ENCODE data around the gene ZG16. TPM values are rescaled to one million over a fixed set of nuclear protein-coding genes. Genes with fewer than 3 reads are reported as not detected.

ZG16 gene
- total RNA-seq, 1 donor from 2014 or later = not detected

DNA sequence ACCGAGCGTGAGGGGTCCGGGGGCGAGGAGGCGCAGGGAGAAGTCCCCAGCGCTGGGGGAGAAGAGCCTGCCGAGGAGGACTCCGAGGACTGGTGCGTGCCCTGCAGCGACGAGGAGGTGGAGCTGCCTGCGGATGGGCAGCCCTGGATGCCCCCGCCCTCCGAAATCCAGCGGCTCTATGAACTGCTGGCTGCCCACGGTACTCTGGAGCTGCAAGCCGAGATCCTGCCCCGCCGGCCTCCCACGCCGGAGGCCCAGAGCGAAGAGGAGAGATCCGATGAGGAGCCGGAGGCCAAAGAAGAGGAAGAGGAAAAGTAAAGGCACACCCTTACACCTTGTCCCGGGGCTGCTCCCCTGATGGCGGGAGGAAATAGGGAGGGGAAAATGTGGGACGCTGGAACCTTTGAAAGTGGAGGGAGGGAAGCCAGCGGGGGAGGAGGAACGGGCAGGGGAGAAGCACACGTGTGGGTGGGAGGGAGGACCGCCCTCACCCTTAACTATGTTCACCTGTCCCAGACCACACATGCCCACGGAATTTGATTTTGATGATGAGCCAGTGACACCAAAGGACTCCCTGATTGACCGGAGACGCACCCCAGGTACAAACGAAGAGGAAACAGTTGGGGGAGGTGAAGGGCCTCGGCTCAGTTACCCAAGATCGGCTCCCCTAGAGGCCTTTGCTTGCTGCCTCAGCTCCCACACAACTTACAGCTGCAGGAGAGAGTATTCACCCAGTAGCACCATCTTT is 38.8 kb downstream of the ZG16 start:
- TF ChIP-seq CTCF (conservative IDR thresholded peaks at IDR 0.05; ENCODE audit: low read depth, low read length) = peak; percentile 19
- DNase-seq (ENCODE audit: low read depth) = no peak
- peak overlapping the region; percentile 83 for H3K4me3 ChIP-seq (ENCODE audit: low read depth, low read length)

GRCh38 chr16:29818082-29818481 is 40.0 kb downstream of the ZG16 start:
- DNase-seq (ENCODE audit: low read depth) = no peak
- TF ChIP-seq CTCF (conservative IDR thresholded peaks at IDR 0.05; ENCODE audit: low read depth, low read length) = no peak
- no peak overlapping the region for H3K4me3 ChIP-seq (ENCODE audit: low read depth, low read length)

GRCh38 chr16:29819506-29819905 is 41.5 kb downstream of the ZG16 start:
- DNase-seq (ENCODE audit: low read depth) = no peak
- peak overlapping the region; percentile 76 for H3K4me3 ChIP-seq (ENCODE audit: low read depth, low read length)
- TF ChIP-seq CTCF (conservative IDR thresholded peaks at IDR 0.05; ENCODE audit: low read depth, low read length) = peak; percentile 63

DNA sequence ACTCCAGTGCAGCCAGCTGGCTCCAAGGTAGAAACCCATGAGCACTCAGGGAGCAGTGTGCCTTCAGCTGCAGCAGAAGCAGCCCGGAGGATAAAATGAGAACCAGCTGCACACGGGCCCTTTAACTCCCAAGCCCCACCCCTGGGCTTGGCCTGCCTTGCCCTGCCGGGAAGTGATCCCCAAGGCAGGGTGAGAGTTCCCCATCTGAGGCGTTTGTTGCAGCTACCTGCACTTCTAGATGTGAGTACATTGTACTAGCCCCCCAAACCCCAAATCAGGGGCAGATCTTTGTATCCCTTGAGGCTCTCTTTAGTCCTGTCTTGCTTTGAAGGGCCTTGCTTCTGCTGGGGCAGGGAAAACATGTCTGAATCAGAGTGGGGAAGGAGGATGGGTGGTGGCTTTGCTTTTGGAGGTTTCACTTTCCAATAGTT is 42.2 kb downstream of the ZG16 start, which contains the start of gene MVP:
TSS of gene MVP (plus strand) at position 192 of the 431 bp plus-strand sequence. CDS start 10,088 bp downstream, outside the sequence.
- no peak for TF ChIP-seq CTCF (conservative IDR thresholded peaks at IDR 0.05; ENCODE audit: low read depth, low read length)
- no peak for DNase-seq (ENCODE audit: low read depth)

DNA sequence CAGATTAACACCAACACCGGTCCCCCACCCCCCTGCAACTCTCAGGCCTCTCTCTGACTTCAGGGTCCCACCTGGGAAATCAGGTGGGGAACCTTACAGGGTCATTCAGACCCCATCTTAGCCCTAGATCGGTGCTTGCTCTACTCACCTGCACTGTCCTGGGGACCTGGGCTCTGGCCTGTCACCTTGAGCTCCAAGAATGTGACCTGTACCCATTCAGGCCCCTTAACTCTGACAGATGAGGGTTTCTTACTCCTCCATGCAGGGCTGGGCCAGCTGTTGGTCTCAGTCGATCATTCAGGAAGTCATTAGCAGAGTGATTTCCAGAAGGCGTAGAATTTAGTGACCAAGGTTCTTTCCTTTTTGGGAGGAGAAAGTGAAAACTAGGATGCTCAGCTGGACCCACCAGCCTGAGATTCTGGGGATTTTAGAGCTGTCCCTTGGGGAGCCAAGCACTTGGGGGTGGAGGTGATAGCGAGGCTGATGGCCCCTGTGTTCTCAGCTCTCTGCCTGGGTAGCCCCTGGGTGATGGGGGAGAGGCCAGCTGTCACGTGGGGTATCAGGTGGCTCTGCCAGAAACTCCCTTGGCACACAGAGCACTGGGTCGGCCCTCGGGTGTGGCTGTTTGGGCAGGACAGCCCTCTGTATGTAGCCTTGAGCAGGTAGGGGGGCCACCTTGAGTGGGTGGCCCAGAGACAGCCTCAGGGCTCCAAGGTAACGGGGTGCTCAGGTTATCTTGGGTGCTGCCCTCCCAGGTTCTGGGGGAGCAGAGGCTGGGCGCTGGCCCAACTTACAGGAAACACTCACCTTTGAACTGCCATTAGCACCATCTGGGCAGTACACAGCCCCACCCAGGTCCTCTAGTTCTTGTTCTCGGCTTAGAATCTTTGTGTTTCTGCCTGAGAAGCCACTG is 42.9 kb downstream of the ZG16 start:
- no peak for TF ChIP-seq CTCF (conservative IDR thresholded peaks at IDR 0.05; ENCODE audit: low read depth, low read length)
- DNase-seq (ENCODE audit: low read depth) = no peak
- H3K4me3 ChIP-seq (ENCODE audit: low read depth, low read length) = peak overlapping the region; percentile 76

More for the DNA sequence above, 42.2 kb downstream of the ZG16 start, which contains the start of gene MVP:
- H3K4me3 ChIP-seq (ENCODE audit: low read depth, low read length) = peak within 1 kb of the TSS; percentile 76

DNA sequence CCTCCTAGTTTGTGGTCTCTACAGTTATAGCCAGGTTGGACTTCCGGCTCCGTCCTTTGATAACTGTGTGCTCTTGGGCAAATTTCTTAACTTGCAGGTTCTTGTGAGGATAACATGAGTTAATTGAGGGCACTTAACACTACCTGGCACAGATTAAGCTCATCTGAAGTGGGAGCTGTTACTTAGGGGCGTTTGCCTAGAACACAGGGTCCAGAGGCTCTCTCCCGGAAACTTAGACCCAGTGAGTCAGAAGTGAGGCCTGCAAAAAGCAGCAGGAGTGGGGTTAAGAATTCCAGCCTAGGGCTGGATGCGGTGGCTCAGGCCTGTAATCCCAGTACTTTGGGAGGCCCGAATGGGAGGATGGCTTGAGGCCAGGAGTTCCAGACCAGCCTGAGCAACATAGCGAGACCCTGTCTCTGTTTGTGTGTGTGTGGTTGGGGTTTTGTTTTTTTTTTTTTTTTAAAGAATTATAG is 43.6 kb downstream of the ZG16 start:
- no peak for TF ChIP-seq CTCF (conservative IDR thresholded peaks at IDR 0.05; ENCODE audit: low read depth, low read length)
- peak overlapping the region; percentile 76 for H3K4me3 ChIP-seq (ENCODE audit: low read depth, low read length)
- DNase-seq (ENCODE audit: low read depth) = no peak
